Amniotic stem cell (primary cell): ENCODE measurements around the gene GTF3C5.
"Not testable (repeated sequence)": the region's sequence is repeated elsewhere in the genome, so short reads cannot be mapped to it uniquely, and the experiment has no call there.

Source experiments
- DNase-seq: peaks from one replicate; lab custom pipeline; 2025; lab: John Stamatoyannopoulos, UW

GTF3C5 gene

DNA sequence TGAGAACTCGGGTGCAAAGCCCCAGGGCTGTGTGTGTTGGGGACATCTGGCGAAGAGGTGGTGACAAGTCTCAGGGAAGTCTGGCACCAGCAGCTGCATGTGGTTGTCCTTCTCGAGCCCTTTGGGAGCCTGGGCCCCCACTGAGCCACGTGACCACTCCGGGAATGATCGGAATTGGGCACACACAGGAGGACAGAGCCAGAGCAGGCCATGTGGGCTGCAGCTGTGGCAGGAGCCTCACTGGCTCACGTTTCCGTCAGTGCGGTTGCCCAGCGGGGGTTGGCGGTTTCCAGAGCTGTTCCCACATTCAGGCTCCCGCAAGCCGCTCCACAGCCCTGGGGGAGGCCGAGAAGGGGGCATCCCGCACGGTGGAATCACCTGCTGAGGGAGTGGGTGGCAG, 24.2 kb downstream of the GTF3C5 start:
- peak; percentile 51 for DNase-seq

DNA sequence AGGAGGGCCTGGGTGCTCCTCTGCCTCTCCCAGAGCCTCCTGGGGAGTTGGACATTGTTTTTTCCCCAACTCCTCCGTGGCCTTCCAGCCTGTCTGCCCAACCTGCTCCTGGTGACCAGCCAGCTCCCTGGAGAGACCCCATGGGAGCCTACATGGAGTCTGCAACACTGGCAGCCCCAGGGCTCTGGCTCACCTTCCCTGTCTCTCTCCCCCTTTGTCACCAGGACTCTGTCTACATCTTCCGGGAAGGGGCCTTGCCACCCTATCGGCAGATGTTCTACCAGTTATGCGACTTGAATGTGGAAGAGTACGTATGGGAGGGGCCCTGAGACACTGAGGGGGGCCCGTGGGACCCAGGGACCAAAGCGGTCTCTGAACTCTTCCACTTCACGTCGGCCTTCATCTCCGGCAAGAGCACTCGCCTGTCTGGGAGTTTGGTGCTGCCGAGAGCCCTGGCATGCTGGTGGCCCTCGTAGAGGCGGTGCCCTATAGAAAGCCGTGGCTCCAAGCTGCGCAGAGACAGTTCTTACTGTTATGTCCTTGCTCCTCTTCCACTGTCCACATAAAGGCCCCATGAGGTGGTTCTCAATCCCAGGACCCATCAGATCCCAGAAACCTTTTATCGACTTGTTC, 25.1 kb downstream of the GTF3C5 start:
- DNase-seq = no peak

DNA sequence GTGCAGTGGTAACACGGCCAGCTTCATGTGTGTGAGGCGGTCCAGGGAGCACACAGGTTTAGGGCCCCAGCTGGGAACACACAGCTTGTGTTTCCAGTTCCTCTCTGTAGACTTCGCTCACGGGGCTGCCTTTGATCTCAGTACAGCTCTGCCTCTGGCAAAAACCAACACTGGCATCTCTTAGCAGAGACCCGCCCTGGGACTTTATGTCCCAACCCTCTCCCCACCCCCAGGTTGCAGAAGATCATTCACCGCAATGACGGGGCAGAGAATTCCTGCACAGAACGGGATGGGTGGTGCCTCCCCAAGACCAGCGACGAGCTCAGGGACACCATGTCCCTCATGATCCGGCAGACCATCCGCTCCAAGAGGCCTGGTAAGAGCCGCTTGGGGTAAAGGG, 25.7 kb downstream of the GTF3C5 start:
- no peak for DNase-seq

DNA sequence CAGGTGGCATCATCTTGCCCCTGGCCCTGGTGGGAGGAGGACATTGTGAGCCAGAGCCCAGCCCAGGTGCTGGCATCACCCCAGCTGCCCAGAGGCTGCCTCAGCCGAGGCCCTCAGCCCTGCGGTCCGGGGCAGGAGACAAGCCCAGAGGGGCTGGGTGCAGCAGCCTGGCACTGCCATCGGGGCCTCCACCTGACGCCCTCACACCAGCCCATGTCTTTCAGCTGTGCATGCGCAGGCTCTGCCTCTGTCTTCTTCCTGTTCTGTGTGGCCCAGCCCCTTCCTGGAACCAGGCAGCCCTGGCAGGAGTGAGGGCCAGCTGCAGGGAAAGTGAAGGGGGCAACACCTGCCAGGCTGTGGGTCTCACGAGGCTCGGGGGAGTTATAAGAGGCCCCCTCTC, 26.2 kb downstream of the GTF3C5 start:
- no peak for DNase-seq

DNA sequence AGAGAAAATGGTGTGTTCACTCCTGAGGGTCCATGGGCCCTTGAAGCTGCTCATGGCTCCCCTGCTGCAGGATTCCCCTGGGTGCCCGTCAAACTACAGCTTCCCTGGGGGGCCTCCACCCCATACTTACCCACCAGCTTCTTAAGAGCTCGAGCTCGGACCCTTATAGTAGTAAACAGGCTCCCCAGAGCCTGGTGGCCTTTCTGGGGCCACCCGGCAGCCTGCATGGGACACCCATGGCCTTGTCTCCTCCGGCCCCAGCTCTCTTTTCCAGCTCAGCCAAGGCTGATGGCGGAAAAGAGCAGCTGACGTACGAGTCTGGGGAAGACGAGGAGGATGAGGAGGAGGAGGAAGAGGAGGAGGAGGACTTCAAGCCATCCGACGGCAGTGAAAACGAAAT, 26.8 kb downstream of the GTF3C5 start:
- DNase-seq = no peak

DNA sequence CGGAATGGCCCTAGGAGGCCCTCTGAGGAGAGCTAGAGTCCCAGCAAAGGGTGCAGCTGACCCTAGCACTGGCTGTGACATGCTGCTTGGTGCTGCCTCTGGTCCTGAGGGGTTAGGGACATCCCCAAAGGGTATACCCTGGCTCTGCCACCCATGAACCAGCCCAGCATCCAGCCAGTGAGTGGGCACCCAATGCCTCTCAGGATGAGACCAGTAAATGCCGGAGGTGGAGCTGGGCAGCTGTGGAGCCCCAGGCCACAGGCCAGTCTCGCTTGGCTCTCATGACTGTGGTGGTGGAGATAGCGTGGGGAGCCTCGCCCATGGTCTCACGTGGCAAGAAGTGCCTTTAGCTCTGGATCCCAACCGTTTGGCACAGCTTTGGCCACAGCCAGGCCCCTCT, 27.3 kb downstream of the GTF3C5 start:
- no peak for DNase-seq

DNA sequence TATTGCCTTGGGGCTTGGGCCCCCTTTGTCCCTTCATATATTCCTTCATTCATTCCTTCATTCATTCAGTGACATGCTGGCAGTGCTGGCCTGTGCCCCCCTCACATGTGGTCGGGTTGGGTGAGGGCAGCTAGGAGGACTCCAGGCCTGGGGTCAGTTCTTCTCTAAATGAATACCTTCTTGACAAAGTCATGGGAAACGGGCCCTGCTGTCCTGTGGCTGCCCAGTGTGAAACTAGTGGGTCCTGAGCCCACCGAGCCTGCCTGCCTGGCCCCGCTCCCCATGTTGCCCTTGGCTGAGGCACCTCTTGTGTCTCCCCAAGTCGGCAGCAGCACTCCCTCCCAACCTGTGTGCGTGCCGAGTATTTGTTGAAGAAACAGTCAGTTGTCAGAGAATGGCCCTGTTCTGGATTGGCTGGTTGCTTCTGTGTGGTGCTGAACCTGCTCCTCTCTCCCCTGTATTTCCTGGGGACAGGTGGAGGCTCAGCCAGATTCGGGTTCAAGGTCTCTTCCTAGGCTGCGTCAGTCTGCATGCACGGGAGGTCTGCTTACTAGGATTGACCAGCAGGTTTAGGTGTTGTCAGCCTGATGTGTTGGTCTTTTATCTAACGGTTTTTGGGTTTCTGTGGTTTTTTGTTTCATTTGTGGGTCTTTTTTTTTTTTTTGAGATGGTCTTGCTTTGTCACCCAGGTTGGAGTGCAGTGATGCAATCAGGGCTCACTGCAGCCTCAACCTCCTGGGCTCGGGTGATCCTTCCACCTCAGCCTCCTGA, 27.9 kb downstream of the GTF3C5 start:
- no peak for DNase-seq

DNA sequence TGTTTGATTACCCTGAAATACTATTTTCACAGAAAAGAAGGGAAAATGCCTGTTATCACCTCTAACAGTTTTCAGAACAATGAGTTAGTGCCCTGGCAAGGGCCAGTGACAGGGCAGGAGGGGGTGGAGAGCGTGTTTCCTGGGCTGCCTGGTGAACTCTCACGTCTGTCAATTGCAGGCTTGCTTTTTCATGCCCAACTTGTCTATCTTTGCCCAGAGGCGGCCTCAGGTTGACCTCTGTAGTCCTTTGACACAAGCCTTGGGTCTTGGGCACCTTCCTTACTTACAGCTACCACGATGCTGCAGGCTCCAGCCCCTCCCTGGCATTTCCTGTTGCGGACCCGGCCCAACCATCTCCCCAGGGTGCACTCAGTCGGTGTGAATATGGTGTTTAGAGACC, 28.8 kb downstream of the GTF3C5 start:
- no peak for DNase-seq

DNA sequence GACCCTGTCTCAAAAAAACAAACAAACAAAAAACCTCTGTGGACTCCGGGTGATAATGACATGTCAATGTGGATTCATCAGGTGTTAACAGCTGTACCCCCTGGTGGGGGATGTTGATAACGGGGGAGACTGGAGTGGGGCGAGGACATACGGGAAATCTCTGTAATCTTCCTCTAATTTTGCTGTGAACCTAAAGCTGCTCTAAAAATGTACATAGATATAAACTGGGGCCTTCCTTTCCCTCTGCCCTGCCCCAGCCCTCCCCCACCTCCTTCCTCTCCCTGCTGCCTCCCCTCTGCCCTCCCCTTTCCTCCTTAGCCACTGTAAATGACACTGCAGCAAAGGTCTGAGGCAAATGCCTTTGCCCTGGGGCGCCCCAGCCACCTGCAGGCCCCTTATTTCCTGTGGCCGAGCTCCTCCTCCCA, 29.6 kb downstream of the GTF3C5 start:
- no peak for DNase-seq

DNA sequence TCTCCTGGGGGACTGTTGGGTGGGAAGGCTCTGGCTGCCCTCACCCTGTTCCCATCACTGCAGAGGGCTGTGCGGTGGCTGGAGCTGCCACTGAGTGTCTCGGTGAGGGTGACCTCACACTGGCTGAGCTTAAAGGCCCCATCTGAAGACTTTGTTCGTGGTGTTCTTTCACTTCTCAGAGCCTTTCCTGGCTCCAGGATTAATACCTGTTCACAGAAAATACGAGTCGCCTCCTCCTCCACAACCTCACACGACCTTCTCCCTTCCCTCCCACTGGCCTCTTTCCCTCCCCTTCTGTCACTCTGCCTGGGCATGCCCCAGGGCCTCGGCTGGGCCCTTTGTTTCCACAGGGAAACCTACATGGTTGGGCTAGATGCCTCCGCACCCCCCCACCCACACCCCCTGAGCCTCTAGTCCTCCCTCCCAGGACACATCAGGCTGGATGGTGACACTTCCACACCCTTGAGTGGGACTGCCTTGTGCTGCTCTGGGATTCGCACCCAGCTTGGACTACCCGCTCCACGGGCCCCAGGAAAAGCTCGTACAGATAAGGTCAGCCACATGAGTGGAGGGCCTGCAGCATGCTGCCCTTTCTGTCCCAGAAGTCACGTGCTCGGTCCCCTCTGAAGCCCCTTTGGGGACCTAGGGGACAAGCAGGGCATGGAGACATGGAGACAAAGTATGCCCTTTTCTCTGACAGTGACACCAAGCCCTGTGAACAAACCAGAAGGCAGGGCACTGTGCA, 30.4 kb downstream of the GTF3C5 start:
- not testable (repeated sequence) for DNase-seq

DNA sequence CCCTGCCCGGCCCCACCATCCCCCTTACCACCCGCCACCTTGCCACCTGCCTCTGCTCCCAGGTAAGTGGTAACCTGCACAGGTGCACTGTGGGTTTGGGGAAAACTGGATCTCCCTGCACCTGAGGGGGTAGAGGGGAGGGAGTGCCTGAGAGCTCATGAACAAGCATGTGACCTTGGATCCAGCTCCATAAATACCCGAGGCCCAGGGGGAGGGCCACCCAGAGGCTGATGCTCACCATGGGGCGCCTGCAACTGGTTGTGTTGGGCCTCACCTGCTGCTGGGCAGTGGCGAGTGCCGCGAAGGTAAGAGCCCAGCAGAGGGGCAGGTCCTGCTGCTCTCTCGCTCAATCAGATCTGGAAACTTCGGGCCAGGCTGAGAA, 31.0 kb downstream of the GTF3C5 start, which contains the start of gene CEL:
Gene CEL, plus strand, starts transcription at position 218 of the 382 bp plus-strand sequence. Its CDS starts 22 bp downstream, at position 240.
- not testable (repeated sequence) for DNase-seq

DNA sequence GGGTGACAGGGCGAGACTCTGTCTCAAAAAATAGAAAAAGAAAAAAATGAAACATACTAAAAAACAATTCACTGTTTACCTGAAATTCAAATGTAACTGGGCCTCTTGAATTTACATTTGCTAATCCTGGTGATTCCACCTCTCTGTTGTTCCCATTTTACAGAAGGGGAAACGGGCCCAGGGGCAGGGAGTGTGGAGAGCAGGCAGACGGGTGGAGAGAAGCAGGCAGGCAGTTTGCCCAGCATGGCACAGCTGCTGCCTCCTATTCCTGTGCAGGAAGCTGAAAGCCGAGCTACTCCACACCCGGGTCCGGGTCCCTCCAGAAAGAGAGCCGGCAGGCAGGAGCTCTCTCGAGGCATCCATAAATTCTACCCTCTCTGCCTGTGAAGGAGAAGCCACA, 31.8 kb downstream of the GTF3C5 start:
- DNase-seq = not testable (repeated sequence)

DNA sequence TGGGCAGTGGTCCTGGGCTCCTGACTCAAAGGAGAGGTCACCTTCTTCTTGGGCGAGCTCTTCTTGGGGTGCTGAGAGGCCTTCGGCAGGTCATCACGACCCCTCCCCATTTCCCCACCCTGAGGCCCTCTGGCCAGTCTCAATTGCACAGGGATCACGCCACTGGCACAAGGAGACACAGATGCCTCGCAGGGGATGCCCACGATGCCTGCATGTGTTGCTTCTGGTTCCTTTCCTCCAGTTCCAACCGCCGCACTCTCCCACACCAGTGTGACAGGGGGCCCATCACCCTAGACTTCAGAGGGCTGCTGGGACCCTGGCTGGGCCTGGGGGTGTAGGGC, 32.3 kb downstream of the GTF3C5 start:
- no peak for DNase-seq

DNA sequence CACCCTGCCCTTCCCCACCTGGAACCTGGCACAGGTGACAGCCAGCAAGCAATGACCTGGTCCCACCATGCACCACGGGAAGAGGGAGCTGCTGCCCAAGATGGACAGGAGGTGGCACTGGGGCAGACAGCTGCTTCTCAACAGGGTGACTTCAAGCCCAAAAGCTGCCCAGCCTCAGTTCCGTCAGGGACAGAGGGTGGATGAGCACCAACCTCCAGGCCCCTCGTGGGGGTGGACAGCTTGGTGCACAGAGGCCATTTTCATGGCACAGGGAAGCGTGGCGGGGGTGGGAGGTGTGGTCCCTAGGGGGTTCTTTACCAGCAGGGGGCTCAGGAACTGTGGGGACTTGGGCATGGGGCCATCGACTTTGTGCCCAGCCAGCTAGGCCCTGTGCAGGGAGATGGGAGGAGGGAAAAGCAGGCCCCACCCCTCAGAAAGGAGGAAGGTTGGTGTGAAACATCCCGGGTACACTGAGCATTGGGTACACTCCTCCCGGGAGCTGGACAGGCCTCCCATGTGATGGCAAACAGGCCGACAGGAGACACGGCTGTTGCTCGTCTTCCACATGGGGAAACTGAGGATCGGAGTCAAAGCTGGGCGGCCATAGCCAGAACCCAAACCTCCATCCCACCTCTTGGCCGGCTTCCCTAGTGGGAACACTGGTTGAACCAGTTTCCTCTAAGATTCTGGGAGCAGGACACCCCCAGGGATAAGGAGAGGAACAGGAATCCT, 32.9 kb downstream of the GTF3C5 start:
- DNase-seq = no peak

DNA sequence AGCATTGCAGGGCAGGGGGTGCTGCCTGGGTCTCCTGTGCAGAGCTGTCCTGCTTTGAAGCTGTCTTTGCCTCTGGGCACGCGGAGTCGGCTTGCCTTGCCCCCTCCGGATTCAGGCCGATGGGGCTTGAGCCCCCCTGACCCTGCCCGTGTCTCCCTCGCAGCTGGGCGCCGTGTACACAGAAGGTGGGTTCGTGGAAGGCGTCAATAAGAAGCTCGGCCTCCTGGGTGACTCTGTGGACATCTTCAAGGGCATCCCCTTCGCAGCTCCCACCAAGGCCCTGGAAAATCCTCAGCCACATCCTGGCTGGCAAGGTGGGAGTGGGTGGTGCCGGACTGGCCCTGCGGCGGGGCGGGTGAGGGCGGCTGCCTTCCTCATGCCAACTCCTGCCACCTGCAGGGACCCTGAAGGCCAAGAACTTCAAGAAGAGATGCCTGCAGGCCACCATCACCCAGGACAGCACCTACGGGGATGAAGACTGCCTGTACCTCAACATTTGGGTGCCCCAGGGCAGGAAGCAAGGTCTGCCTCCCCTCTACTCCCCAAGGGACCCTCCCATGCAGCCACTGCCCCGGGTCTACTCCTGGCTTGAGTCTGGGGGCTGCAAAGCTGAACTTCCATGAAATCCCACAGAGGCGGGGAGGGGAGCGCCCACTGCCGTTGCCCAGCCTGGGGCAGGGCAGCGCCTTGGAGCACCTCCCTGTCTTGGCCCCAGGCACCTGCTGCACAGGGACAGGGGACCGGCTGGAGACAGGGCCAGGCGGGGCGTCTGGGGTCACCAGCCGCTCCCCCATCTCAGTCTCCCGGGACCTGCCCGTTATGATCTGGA, 33.7 kb downstream of the GTF3C5 start:
- DNase-seq = no peak

DNA sequence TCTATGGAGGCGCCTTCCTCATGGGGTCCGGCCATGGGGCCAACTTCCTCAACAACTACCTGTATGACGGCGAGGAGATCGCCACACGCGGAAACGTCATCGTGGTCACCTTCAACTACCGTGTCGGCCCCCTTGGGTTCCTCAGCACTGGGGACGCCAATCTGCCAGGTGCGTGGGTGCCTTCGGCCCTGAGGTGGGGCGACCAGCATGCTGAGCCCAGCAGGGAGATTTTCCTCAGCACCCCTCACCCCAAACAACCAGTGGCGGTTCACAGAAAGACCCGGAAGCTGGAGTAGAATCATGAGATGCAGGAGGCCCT, 34.2 kb downstream of the GTF3C5 start:
- no peak for DNase-seq

DNA sequence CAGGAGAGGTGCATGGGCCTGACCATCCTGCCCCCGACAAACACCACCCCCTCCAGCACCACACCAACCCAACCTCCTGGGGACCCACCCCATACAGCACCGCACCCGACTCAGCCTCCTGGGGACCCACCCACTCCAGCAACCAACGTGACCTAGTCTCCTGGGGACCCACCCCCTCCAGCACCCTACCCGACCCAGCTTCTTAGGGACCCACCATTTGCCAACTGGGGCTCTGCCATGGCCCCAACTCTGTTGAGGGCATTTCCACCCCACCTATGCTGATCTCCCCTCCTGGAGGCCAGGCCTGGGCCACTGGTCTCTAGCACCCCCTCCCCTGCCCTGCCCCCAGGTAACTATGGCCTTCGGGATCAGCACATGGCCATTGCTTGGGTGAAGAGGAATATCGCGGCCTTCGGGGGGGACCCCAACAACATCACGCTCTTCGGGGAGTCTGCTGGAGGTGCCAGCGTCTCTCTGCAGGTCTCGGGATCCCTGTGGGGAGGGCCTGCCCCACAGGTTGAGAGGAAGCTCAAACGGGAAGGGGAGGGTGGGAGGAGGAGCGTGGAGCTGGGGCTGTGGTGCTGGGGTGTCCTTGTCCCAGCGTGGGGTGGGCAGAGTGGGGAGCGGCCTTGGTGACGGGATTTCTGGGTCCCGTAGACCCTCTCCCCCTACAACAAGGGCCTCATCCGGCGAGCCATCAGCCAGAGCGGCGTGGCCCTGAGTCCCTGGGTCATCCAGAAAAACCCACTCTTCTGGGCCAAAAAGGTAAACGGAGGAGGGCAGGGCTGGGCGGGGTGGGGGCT, 35.6 kb downstream of the GTF3C5 start:
- no peak for DNase-seq

DNA sequence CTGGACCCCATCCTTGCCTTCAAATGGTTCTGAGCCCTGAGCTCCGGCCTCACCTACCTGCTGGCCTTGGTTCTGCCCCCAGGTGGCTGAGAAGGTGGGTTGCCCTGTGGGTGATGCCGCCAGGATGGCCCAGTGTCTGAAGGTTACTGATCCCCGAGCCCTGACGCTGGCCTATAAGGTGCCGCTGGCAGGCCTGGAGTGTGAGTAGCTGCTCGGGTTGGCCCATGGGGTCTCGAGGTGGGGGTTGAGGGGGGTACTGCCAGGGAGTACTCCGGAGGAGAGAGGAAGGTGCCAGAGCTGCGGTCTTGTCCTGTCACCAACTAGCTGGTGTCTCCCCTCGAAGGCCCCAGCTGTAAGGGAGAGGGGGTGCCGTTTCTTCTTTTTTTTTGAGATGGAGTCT, 36.2 kb downstream of the GTF3C5 start:
- DNase-seq = no peak

DNA sequence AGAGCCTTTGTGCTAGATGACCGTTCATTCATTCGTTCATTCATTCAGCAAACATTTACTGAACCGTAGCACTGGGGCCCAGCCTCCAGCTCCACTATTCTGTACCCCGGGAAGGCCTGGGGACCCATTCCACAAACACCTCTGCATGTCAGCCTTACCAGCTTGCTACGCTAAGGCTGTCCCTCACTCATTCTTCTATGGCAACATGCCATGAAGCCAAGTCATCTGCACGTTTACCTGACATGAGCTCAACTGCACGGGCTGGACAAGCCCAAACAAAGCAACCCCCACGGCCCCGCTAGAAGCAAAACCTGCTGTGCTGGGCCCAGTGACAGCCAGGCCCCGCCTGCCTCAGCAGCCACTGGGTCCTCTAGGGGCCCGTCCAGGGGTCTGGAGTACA, 37.0 kb downstream of the GTF3C5 start:
- DNase-seq = no peak

DNA sequence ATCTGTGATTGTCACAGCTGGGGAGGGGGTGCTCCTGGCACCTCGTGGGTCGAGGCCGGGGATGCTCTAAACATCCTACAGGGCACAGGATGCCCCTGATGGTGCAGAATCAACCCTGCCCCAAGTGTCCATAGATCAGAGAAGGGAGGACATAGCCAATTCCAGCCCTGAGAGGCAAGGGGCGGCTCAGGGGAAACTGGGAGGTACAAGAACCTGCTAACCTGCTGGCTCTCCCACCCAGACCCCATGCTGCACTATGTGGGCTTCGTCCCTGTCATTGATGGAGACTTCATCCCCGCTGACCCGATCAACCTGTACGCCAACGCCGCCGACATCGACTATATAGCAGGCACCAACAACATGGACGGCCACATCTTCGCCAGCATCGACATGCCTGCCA, 37.6 kb downstream of the GTF3C5 start:
- not testable (repeated sequence) for DNase-seq

DNA sequence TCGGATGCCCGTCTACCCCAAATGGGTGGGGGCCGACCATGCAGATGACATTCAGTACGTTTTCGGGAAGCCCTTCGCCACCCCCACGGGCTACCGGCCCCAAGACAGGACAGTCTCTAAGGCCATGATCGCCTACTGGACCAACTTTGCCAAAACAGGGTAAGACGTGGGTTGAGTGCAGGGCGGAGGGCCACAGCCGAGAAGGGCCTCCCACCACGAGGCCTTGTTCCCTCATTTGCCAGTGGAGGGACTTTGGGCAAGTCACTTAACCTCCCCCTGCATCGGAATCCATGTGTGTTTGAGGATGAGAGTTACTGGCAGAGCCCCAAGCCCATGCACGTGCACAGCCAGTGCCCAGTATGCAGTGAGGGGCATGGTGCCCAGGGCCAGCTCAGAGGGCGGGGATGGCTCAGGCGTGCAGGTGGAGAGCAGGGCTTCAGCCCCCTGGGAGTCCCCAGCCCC, 39.7 kb downstream of the GTF3C5 start:
- DNase-seq = not testable (repeated sequence)
